HG03095 (cell line): Measurements from ENCODE around the gene TPT1.
"Not testable (repeated sequence)": the region's sequence is repeated elsewhere in the genome, so short reads cannot be mapped to it uniquely, and the experiment has no call there.

Experiments
- ATAC-seq: cut with Tn5 transposase; IDR thresholded peaks from one replicate; pipeline ENCODE4 v1.9.1; 2021; ENCODE audit warnings: moderate library complexity; ENCODE audit not compliant: unreplicated experiment

TPT1 gene

GRCh38 chr13:45341034-45341798 is at the start of gene TPT1:
TPT1 (minus strand) TSS chr13:45341183; CDS start chr13:45341069, 114 bp downstream.
- peak; percentile 85 for ATAC-seq

DNA sequence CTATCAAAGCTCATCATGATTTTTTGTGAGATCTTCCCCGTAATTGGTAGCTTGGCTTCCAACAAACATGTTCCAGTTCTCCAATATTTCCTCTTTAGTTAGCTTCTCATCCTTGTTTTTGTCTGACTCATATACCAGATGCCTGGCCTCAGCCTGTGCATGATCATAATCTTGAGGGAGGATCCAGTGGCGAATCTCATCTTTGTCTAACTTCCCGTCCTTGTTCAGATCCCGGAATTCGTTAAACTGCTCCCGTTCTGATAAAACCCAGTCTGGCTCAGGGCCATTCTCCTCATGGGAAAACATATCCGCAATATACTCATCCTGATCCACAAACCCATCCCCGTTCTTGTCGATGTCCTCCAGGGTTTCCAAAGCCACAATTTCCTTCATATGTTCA is 49.4 kb upstream of the TPT1 start:
- not testable (repeated sequence) for ATAC-seq

DNA sequence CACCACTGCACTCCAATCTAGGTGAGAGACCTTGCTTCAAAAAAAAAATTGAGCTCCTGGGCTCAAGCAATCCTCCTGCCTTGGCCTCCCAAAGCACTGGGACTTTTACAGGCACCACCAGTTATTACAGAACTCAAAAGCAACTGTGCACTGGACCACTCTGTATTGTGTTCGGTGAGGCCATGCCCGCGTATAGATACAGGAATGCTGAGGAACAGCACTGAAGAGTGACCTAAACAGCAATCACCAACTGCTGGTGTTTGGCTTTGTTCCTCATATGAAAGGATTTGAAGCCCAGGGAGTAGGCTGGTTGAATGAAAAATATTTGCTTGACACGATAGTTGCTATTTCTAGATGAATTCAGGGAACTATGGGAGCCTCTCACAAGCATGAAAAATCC is 47.7 kb upstream of the TPT1 start:
- ATAC-seq = no peak

- ATAC-seq = not testable (repeated sequence)
These were observed 46.1 kb upstream of the TPT1 start for GRCh38 chr13:45386892-45387575.

GRCh38 chr13:45385907-45386553 is 45.0 kb upstream of the TPT1 start:
- ATAC-seq = no peak

- no peak for ATAC-seq
These were observed 44.3 kb upstream of the TPT1 start for GRCh38 chr13:45385320-45385719.

GRCh38 chr13:45384474-45385174 is 43.6 kb upstream of the TPT1 start:
- ATAC-seq = no peak

- ATAC-seq = not testable (repeated sequence)
These were observed 41.8 kb upstream of the TPT1 start for GRCh38 chr13:45382739-45383138.

GRCh38 chr13:45381196-45381595 is 40.2 kb upstream of the TPT1 start:
- no peak for ATAC-seq

GRCh38 chr13:45380708-45381107 is 39.7 kb upstream of the TPT1 start:
- ATAC-seq = not testable (repeated sequence)

DNA sequence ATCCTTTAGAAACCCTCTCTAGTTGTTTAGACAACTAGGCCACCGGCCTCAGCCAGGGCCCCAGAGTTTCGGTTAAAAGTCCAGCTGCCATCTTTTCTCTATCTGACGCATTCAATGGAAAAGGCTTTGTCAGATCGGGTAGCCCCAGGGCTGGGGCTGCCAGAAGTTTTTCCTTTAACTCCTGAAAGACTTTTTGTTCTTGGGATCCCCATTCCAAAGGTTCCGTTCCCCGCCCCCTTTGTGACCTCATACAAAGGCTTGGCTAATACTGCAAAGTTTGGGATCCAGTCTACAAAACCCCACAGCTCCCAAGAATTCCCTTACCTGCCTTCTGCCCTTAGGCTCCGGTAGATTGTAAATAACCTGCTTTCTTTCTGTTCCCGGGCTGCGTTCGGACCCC is 38.5 kb upstream of the TPT1 start:
- not testable (repeated sequence) for ATAC-seq

DNA sequence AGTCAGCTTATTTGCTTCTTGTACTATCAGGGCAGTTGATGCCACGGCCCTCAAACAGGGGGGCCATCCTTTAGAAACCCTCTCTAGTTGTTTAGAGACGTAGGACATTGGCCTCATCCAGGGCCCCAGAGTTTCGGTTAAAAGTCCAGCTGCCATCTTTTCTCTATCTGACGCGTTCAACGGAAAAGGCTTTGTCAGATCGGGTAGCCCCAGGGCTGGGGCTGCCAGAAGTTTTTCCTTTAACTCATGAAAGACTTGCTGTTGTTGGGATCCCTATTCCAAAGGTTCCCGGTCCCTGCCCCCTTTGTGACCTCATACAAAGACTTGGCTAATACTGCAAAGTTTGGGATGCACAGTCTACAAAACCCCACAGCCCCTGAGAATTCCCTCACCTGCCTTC is 37.8 kb upstream of the TPT1 start:
- not testable (repeated sequence) for ATAC-seq

DNA sequence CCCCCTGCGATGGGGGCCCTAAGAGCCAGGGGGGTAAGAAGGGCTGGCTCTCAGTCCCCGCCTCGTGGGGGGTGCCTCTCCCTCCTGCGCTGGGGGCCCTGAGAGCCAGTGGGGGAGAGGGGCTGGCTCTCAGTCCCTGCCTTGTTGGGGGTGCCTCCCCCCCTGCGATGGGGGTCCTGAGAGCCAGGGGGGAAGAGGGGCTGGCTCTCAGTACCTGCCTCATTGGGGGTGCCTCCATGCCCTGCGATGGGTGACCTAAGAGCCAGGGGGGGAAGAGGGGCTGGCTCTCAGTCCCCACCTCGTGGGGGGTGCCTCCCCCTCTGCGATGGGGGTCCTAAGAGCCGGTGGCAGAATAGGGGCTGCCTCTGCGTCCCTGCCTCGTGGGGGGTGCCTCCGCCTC is 36.3 kb upstream of the TPT1 start:
- not testable (repeated sequence) for ATAC-seq

- not testable (repeated sequence) for ATAC-seq
These were observed 35.7 kb upstream of the TPT1 start for GRCh38 chr13:45376651-45377050.

DNA sequence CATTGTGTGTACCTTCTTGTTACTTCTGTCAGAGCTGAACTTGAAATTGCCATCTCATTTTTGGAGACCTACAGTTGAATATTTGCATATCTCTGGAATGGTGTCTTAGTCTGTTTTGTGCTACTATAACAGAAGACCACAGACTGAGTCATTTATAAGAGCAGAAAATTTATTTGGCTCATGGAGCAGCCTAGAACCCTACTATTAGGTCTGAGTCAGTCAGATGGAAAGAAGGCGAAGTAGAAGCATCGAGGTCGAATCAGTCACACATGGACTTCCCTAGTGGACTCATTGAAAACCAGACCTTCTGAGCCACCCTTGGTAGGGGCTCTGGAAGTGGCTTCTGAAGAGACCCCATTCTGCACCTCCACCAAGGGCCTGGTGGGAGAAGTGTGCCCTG is 33.9 kb upstream of the TPT1 start:
- no peak for ATAC-seq

- ATAC-seq = no peak
These were observed 32.2 kb upstream of the TPT1 start for GRCh38 chr13:45373162-45373547.

GRCh38 chr13:45372189-45373161 is 31.5 kb upstream of the TPT1 start:
- ATAC-seq = no peak

- ATAC-seq = no peak
These were observed 30.0 kb upstream of the TPT1 start for GRCh38 chr13:45370922-45371406.

DNA sequence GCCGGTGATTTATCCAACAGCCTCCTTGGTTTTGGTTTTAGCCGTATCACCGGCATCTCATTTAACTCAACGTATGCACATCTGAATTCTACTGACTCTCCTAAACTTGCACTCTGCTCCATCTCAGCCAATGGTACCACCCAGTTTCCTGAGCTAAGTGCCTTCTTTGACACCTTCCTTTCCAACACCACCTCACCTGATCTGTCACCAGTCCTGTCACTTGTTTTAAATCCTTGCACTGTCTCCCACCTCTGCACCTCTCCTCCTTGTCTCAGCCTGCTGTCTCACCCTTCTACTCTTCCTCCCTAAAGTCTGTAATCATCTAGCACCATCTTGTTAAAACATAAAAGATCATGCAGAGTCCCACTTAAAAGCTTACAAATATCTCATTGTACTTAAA is 28.1 kb upstream of the TPT1 start:
- ATAC-seq = no peak

- no peak for ATAC-seq
These were observed 27.6 kb upstream of the TPT1 start for GRCh38 chr13:45368571-45368970.
